Subcutaneous abdominal adipose tissue (tissue), 5 donors: ENCODE results near the gene RASGRP4.
A peak's percentile ranks its signal among the peaks of the same experiment; 100 is the strongest.
"Not testable (repeated sequence)": the region's sequence is repeated elsewhere in the genome, so short reads cannot be mapped to it uniquely, and the experiment has no call there.

Experiments used
- H3K27ac ChIP-seq: one replicate; pipeline ENCODE4 v1.7.0; 2013; ENCODE audit warnings: low read depth, mild to moderate bottlenecking, inconsistent platforms, low read length, moderate library complexity
- H3K27me3 ChIP-seq, 5 donors: one replicate each; pipeline ENCODE4 v1.7.0; 2013; ENCODE audit warnings: low read length in 5 of 5, inconsistent platforms in 1 of 5; ENCODE audit not compliant: control insufficient read depth in 5 of 5, insufficient read depth in 4 of 5
- H3K36me3 ChIP-seq, 5 donors: one replicate each; pipeline ENCODE4 v1.7.0; 2013; ENCODE audit warnings: low read length in 5 of 5; ENCODE audit not compliant: control insufficient read depth in 5 of 5, insufficient read depth in 5 of 5
- H3K4me1 ChIP-seq, 5 donors: one replicate each; pipeline ENCODE4 v1.7.0; 2013; ENCODE audit warnings: low read length in 5 of 5, mild to moderate bottlenecking in 3 of 5, moderate library complexity in 1 of 5; ENCODE audit not compliant: control insufficient read depth in 5 of 5, insufficient read depth in 5 of 5
- H3K4me3 ChIP-seq, 5 donors: one replicate each; pipeline ENCODE4 v1.7.0; 2013; ENCODE audit warnings: low read length in 5 of 5, low read depth in 1 of 5
- H3K9ac ChIP-seq, 5 donors: one replicate each; pipeline ENCODE4 v1.7.0; 2013; ENCODE audit warnings: low read length in 5 of 5, mild to moderate bottlenecking in 4 of 5, moderate library complexity in 3 of 5
- H3K9me3 ChIP-seq, 5 donors: one replicate each; pipeline ENCODE4 v1.7.0; 2013; ENCODE audit warnings: low read length in 5 of 5; ENCODE audit not compliant: control insufficient read depth in 5 of 5
- donor health status: healthy.
- donor health status: healthy.
- donor health status: healthy.
- donor health status: healthy.
- donor health status: healthy.

The RASGRP4 gene

DNA sequence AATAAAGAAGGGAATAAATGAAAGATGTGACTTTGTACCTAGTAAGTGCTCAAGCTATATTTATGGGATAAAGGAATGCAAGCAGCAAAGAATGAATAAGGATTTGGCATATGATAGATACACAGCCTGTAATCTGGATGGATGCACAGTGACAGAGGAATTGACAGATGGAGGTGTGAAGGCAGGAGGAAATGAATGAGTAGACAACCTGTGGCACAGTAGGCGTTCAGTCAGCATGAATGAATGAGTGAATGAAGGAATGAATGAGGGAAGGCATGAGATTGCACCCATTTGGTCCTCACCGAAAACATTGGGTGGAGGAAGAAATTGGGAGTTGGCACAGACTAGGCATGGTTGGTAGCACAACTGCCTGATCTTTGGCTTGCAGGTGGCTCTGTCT is 56.4 kb downstream of the RASGRP4 start:
- Histone ChIP-seq H3K4me3 (no peak overlapping the region), H3K36me3 (no peaks in the 10 kb centered on the region), H3K9ac (no peak overlapping the region), H3K9me3 (no peaks in the 10 kb centered on the region), H3K27me3 (peaks cover 0 to 20% (median 7%) of the 10 kb centered on the region in 5 donors), H3K27ac (no peak overlapping the region), H3K4me1 (peaks cover 0 to 5% (median 4%) of the 10 kb centered on the region in 5 donors)

DNA sequence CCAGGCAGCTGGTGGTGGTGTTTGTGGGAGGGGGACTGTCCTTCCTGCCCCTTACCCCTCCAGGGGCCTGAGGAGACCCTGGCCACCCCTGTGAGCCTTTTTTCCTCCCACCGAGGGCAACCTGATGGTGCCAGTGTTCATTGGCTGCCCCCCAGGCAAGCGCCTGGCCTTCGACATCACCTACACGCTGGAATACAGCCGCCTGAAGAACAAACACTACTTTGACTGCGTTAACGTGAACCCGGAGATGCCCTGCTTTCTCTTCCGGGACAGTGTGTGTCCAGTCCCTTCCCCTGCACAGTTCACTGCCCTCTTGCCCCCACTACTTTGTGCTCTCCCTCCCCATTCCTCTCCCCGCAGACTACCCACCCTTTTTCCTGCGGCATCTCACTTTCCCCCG is 59.0 kb downstream of the RASGRP4 start:
- no peaks in the 10 kb centered on the region for H3K9me3 ChIP-seq
- no peak overlapping the region for H3K27ac ChIP-seq
- H3K27me3 ChIP-seq, result peaks cover 0 to 23% (median 9%) of the 10 kb centered on the region in 5 donors
- H3K4me3 ChIP-seq, result no peak overlapping the region
- H3K36me3 ChIP-seq, result no peaks in the 10 kb centered on the region
- H3K9ac ChIP-seq, result no peak overlapping the region
- H3K4me1 ChIP-seq, result peaks cover 0 to 10% (median 9%) of the 10 kb centered on the region in 5 donors

DNA sequence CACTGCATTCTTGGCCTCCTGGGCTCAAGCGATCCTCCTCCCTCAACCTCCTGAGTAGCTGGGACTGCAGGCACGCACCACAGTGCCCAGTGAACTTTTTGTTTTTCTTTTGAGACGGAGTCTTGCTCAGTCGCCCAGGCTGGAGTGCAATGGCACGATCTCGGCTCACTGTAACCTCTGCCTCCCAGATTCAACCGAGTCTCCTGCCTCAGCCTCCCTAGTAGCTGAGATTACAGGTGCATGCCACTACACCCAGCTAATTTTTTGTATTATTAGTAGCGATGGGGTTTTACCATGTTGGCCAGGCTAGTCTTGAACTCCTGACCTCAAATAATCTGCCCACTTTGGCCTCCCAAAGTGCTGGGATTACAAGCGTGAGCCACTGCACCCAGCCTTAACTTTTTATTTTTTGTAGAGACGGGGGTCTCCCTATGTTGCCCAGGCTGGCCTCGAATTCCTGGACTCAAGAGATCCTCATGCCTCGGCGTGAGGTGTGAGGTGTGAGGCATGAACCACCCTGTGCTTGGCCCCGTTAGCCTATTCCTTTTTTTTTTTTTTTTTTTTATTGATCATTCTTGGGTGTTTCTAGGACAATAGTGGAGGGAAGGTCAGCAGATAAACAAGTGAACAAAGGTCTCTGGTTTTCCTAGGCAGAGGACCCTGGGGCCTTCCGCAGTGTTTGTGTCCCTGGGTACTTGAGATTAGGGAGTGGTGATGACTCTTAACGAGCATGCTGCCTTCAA is 62.9 kb downstream of the RASGRP4 start:
- not testable (repeated sequence) for H3K9ac ChIP-seq, H3K27ac ChIP-seq, H3K36me3 ChIP-seq, H3K9me3 ChIP-seq
- H3K4me3 ChIP-seq, result peak overlapping the region in 2 of 5 donors; percentile 64 to 71
- peaks cover 8 to 43% (median 27%) of the 10 kb centered on the region in 5 donors for H3K27me3 ChIP-seq
- peaks cover 2 to 19% (median 17%) of the 10 kb centered on the region in 5 donors for H3K4me1 ChIP-seq

DNA sequence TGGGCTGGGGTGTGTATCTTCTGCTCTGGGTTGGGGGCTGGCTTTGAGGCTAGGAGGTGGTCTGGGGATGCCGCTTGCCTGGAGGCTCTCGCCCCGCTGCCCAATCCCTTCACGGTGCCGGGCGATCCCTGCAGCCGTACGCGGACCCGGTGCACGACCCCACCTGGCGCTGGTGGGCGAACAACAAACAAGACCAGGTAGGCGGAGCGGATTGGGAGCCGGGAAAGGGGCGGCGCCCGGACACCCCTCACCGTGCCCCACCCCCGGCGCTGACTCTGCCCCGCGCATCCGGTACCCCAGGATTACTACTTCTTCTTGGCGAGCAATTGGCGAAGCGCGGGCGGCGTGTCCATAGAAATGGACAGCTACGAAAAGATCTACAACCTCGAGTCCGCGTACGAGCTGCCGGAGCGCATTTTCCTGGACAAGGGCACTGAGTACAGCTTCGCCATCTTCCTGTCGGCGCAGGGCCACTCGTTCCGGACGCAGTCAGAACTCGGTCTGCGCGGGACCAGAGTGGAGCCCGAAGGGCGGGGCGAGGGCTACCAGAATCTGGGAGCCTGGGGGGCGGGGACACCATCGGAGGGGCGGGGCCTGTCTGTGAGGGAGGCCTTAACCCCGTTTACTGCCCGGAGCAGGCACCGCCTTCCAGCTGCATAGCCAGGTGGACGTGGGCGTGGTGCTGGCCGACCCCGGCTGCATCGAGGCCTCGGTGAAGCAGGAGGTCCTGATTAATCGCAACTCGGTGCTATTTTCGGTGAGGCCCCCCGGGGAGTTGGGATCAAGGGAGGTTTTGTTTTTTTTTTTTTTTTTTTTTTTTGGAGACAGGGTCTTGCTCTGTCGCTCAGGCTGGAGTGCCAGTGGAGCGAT is 63.7 kb downstream of the RASGRP4 start:
- H3K9me3 ChIP-seq, result no peaks in the 10 kb centered on the region
- peaks cover 2 to 19% (median 17%) of the 10 kb centered on the region in 5 donors for H3K4me1 ChIP-seq
- H3K36me3 ChIP-seq, result no peaks in the 10 kb centered on the region
- H3K4me3 ChIP-seq, result peak overlapping the region; percentile 64 to 71 (median 69)
- no peak overlapping the region for H3K27ac ChIP-seq
- H3K9ac ChIP-seq, result peak overlapping the region in 1 of 5 donors; percentile 25
- peaks cover 8 to 36% (median 27%) of the 10 kb centered on the region in 5 donors for H3K27me3 ChIP-seq

DNA sequence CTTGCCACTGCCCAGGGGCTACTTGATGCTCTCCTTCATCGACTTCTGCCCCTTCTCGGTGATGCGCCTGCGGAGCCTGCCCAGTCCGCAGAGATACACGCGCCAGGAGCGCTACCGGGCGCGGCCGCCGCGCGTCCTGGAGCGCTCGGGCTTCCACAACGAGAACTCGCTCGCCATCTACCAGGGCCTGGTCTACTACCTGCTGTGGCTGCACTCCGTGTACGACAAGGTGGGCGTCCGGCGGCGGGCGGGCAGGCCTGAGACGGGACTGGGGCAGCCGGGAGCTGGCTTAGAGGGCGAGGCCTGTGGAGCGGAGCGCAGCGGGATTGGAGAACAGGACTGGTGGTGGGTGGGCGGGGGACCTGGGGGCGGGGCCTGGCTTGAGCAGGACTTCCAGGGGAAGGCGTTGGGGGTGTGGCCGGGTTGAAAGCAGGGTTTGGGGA is 64.4 kb downstream of the RASGRP4 start:
- no peaks in the 10 kb centered on the region for H3K36me3 ChIP-seq
- peaks cover 2 to 19% (median 17%) of the 10 kb centered on the region in 5 donors for H3K4me1 ChIP-seq
- peak overlapping the region; percentile 40 to 71 (median 68) for H3K4me3 ChIP-seq
- peak overlapping the region in 3 of 5 donors; percentile 20 to 56 (median 52) for H3K9ac ChIP-seq
- no peaks in the 10 kb centered on the region for H3K9me3 ChIP-seq
- H3K27ac ChIP-seq, result no peak overlapping the region
- H3K27me3 ChIP-seq, result peaks cover 10 to 38% (median 27%) of the 10 kb centered on the region in 5 donors

DNA sequence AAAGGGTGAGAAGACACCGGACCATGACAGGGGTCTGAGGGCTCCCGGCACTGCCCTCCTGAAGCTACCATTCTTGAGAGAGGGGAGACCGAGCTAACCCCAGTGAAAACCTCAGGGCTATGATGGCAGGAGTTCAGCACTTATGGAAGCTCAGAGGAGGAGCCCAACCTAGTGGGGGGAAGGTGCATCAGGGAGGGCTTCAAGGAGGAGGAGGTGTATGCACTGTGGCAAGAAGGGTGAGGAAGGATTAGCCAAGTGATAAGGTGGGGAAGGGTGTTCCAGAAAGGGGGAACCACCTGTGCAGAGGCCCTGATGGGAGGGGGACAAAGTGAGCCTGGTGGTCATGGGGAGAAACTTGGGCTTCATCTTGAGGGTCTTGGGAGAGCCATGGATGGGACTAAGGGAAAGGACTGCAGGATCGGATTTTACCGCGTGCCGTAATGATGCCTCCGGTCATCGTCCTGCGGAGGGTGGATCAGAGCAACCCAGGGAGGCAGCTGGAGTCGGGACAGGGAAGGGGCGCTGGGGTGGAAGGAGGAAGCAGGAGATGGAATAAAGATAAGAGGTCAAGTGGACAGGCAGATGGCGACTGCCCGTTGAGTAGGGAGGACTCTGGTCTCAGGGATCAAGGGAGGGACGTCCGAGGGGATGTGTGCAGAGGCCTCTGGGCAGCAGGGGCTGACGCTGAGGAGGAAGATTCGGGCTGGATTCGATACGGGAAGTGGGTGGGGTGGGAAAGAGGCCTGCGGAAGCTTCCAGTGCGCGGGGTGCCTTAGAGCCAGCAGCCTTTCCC is 65.0 kb downstream of the RASGRP4 start:
- peak overlapping the region in 3 of 5 donors; percentile 20 to 56 (median 52) for H3K9ac ChIP-seq
- peaks cover 17 to 43% (median 32%) of the 10 kb centered on the region in 5 donors for H3K27me3 ChIP-seq
- no peaks in the 10 kb centered on the region for H3K9me3 ChIP-seq
- H3K27ac ChIP-seq, result no peak overlapping the region
- H3K4me3 ChIP-seq, result peak overlapping the region; percentile 40 to 71 (median 64)
- H3K4me1 ChIP-seq, result peaks cover 2 to 19% (median 17%) of the 10 kb centered on the region in 5 donors
- no peaks in the 10 kb centered on the region for H3K36me3 ChIP-seq

DNA sequence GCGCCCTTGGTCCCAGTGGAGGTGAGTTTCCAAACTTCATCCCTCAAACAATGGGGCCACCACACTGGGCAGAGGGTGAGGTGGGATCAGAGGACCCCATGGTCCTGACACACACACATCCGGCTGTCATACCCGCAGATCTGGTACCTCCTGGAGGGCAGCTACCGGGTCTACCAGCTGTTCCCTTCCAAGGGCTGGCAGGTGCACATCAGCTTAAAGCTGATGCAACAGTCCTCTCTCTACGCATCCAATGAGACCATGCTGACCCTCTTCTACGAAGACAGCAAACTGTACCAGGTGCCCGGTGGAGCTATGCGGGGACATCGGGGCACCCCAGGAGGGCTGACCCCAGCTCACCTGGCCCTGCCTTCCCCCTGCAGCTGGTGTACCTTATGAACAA is 65.7 kb downstream of the RASGRP4 start:
- no peak overlapping the region for H3K4me3 ChIP-seq
- H3K27me3 ChIP-seq, result peaks cover 18 to 44% (median 32%) of the 10 kb centered on the region in 5 donors
- H3K9ac ChIP-seq, result no peak overlapping the region
- H3K4me1 ChIP-seq, result peaks cover 2 to 19% (median 17%) of the 10 kb centered on the region in 5 donors
- no peaks in the 10 kb centered on the region for H3K36me3 ChIP-seq
- no peak overlapping the region for H3K27ac ChIP-seq
- no peaks in the 10 kb centered on the region for H3K9me3 ChIP-seq

DNA sequence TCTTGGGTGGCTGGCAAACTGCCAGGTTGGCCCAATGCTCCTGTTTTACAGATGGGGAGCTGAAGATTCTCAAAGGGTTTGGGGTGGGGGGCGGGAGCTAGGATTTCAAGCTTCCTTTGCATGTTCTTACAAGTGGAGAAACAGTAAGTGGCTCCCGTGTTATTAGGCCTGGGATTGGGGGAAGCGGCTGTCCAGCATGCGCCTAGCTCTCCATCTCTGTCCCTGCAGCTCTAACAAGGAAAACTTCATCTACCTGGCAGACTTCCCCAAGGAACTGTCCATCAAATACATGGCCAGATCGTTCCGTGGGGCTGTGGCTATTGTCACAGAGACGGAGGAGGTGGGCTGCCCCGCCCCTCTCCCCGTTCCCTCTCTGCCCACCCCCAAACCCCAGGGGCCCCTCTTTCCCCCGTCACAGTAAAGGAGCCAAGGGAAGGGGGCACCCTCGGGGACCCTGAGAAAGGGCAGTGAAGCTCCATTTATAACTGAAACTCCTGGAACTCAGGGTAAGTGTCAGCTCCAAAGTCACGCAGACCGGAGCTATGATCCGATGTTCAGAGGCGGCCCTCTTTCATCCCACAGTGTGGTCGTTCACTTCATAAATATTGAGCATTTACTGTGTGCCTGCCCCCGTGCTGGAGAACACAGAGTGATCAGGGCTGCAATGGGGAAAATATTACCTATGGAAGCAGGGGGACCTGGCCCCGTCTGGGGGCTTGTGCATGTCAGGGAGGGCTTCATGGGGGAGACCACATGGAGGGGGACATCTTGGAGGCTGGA is 66.6 kb downstream of the RASGRP4 start:
- Histone ChIP-seq H3K9ac (no peak overlapping the region), H3K27ac (no peak overlapping the region), H3K4me1 (peaks cover 2 to 19% (median 17%) of the 10 kb centered on the region in 5 donors), H3K4me3 (no peak overlapping the region), H3K36me3 (no peaks in the 10 kb centered on the region), H3K9me3 (no peaks in the 10 kb centered on the region), H3K27me3 (peaks cover 20 to 44% (median 32%) of the 10 kb centered on the region in 5 donors)
